Measurements from ENCODE around the gene INIP.

- TF ChIP-seq EZH2 (IDR thresholded peaks at IDR 0.05; ENCODE audit: low read depth) = no peak
- TF ChIP-seq CTCF (conservative IDR thresholded peaks at IDR 0.05) = no peak
Observed at GRCh38 chr9:112699230-112699629, 18.7 kb downstream of the INIP start.
